ENCODE results near the gene GSTO1. TPM values are rescaled to one million over a fixed set of nuclear protein-coding genes. Genes with fewer than 3 reads are reported as not detected.

GSTO1 gene
- polyA plus RNA-seq, 1 donor (not counting 4 experiments of a cell fraction or from before 2014, with no cell fraction given) = 338 TPM

GRCh38 chr10:104279550-104280259 is 25.0 kb downstream of the GSTO1 start:
- no peaks in the 10 kb centered on the region for H3K27me3 ChIP-seq (ENCODE audit: control insufficient read depth, extremely low read depth, insufficient read depth, low read length)
- H2AFZ ChIP-seq (ENCODE audit: control insufficient read depth, low read length) = no peak overlapping the region
- dilution Hi-C loops (cut with MboI; ENCODE audit: extremely low pct_ligation_motif_present, low sequenced_read_pairs) = no loop called here
- no peak overlapping the region for H3K9ac ChIP-seq (ENCODE audit: control insufficient read depth, extremely low read depth, insufficient read depth, low read length)
- H3K36me3 ChIP-seq (ENCODE audit: control insufficient read depth in 2 of 2, extremely low read depth in 1 of 2, insufficient read depth in 2 of 2, low read length in 2 of 2) = peaks cover 3 to 9% of the 10 kb centered on the region in 2 experiments
- no peak overlapping the region for H3K4me3 ChIP-seq (ENCODE audit: control insufficient read depth in 2 of 3, extremely low read depth in 1 of 3, insufficient read depth in 2 of 3, low read depth in 1 of 3, low read length in 3 of 3)
- H3K4me2 ChIP-seq (ENCODE audit: control insufficient read depth, extremely low read depth, insufficient read depth, low read depth, low read length) = no peak overlapping the region
- H3K79me2 ChIP-seq (ENCODE audit: control insufficient read depth, insufficient read depth, low read length) = peaks cover 11% of the 10 kb centered on the region
- no peak overlapping the region for H3K27ac ChIP-seq (ENCODE audit: control insufficient read depth, insufficient read depth, low read length)
- no peak for FAIRE-seq
- no peak for TF ChIP-seq CTCF (optimal IDR thresholded peaks at IDR 0.05 in 1 of 3, IDR thresholded peaks at IDR 0.05 in 1 of 3, conservative IDR thresholded peaks at IDR 0.05 in 1 of 3; ENCODE audit: extremely low read depth in 1 of 3, insufficient read depth in 2 of 3, low read length in 3 of 3)
- TF ChIP-seq EZH2 (IDR thresholded peaks at IDR 0.05; ENCODE audit: low read length) = no peak
- H3K4me1 ChIP-seq (ENCODE audit: control insufficient read depth, extremely low read depth, insufficient read depth, low read length) = peaks cover 10% of the 10 kb centered on the region
- no peaks in the 10 kb centered on the region for H4K20me1 ChIP-seq (ENCODE audit: control insufficient read depth, extremely low read depth, insufficient read depth, low read length)
- H3K9me3 ChIP-seq (ENCODE audit: control insufficient read depth, low read depth, low read length) = no peaks in the 10 kb centered on the region
- H3K9me1 ChIP-seq (ENCODE audit: control insufficient read depth, extremely low read depth, insufficient read depth, low read length) = no peaks in the 10 kb centered on the region
- no peak for DNase-seq (ENCODE audit: low read depth, low spot score)

- Histone ChIP-seq H3K79me2 (ENCODE audit: control insufficient read depth, insufficient read depth, low read length) (no peaks in the 10 kb centered on the region), H3K27me3 (ENCODE audit: control insufficient read depth, extremely low read depth, insufficient read depth, low read length) (no peaks in the 10 kb centered on the region), H3K4me2 (ENCODE audit: control insufficient read depth, extremely low read depth, insufficient read depth, low read depth, low read length) (no peak overlapping the region), H3K36me3 (ENCODE audit: control insufficient read depth in 2 of 2, extremely low read depth in 1 of 2, insufficient read depth in 2 of 2, low read length in 2 of 2) (peaks cover 5 to 9% of the 10 kb centered on the region in 2 experiments), H3K9ac (ENCODE audit: control insufficient read depth, extremely low read depth, insufficient read depth, low read length) (no peak overlapping the region), H3K27ac (ENCODE audit: control insufficient read depth, insufficient read depth, low read length) (no peak overlapping the region), H3K9me3 (ENCODE audit: control insufficient read depth, low read depth, low read length) (no peaks in the 10 kb centered on the region), H3K9me1 (ENCODE audit: control insufficient read depth, extremely low read depth, insufficient read depth, low read length) (no peaks in the 10 kb centered on the region), H3K4me3 (ENCODE audit: control insufficient read depth in 2 of 3, extremely low read depth in 1 of 3, insufficient read depth in 2 of 3, low read depth in 1 of 3, low read length in 3 of 3) (no peak overlapping the region), H3K4me1 (ENCODE audit: control insufficient read depth, extremely low read depth, insufficient read depth, low read length) (no peaks in the 10 kb centered on the region), H4K20me1 (ENCODE audit: control insufficient read depth, extremely low read depth, insufficient read depth, low read length) (no peaks in the 10 kb centered on the region), H2AFZ (ENCODE audit: control insufficient read depth, low read length) (no peak overlapping the region)
- FAIRE-seq (no peak), DNase-seq (ENCODE audit: low read depth, low spot score) (no peak)
- TF ChIP-seq CTCF (optimal IDR thresholded peaks at IDR 0.05 in 1 of 3, IDR thresholded peaks at IDR 0.05 in 1 of 3, conservative IDR thresholded peaks at IDR 0.05 in 1 of 3; ENCODE audit: extremely low read depth in 1 of 3, insufficient read depth in 2 of 3, low read length in 3 of 3) (no peak), EZH2 (IDR thresholded peaks at IDR 0.05; ENCODE audit: low read length) (no peak)
- dilution Hi-C loops (cut with MboI; ENCODE audit: extremely low pct_ligation_motif_present, low sequenced_read_pairs) = no loop called here
Observed at GRCh38 chr10:104281694-104282093, 27.0 kb downstream of the GSTO1 start.
